DND-41 (cell line): Measurements from ENCODE around the gene TUBA1B.

Experiments
- ATAC-seq: fragments of 200-7000 bp; cut with Tn5 transposase; 3 replicates; pipeline ENCODE4 v1.9.1; 2021; ENCODE audit warnings: low read depth; ENCODE audit not compliant: insufficient read depth
- DNase-seq: peaks from one replicate; pipeline ENCODE4 v3.0.0-alpha.2; 2020
- H2AFZ ChIP-seq: 2 replicates; pipeline ENCODE4 v1.6.0; 2012; ENCODE audit warnings: low read depth, low read length
- H3K27ac ChIP-seq: 2 replicates; pipeline ENCODE4 v1.5.1; 2012; ENCODE audit warnings: low read length, inconsistent platforms
- H3K27me3 ChIP-seq: fragments of 200-600 bp; sonication (generic); 2 replicates; pipeline ENCODE4 v1.6.0; 2012; ENCODE audit warnings: low read length, mild to moderate bottlenecking, inconsistent platforms; ENCODE audit not compliant: insufficient read depth, poor library complexity
- H3K36me3 ChIP-seq: 2 replicates; pipeline ENCODE4 v1.5.1; 2012; ENCODE audit warnings: low read length, inconsistent platforms; ENCODE audit not compliant: insufficient read depth
- H3K4me1 ChIP-seq: 2 replicates; pipeline ENCODE4 v1.5.1; 2012; ENCODE audit warnings: mild to moderate bottlenecking, low read length; ENCODE audit not compliant: insufficient read depth
- H3K4me2 ChIP-seq: 2 replicates; pipeline ENCODE4 v1.6.0; 2012; ENCODE audit warnings: mild to moderate bottlenecking, moderate library complexity, low read length, inconsistent platforms; ENCODE audit not compliant: insufficient read depth
- H3K4me3 ChIP-seq, 2 experiments: fragments of 200-600 bp in 1 of 2; shearing (Covaris generic) in 1 of 2; 2 replicates each; pipeline ENCODE4 v1.5.1; 2012 to 2016; ENCODE audit warnings: inconsistent platforms in 2 of 2, low read length in 2 of 2, mild to moderate bottlenecking in 2 of 2, low read depth in 1 of 2, moderate library complexity in 1 of 2
- H3K79me2 ChIP-seq: 2 replicates; pipeline ENCODE4 v1.6.0; 2012; ENCODE audit warnings: low read length, inconsistent platforms; ENCODE audit not compliant: insufficient read depth
- H3K9ac ChIP-seq: 2 replicates; pipeline ENCODE4 v1.6.0; 2012; ENCODE audit warnings: low read depth, mild to moderate bottlenecking, inconsistent platforms, low read length, moderate library complexity
- H3K9me3 ChIP-seq: 2 replicates; pipeline ENCODE4 v1.5.1; 2012; ENCODE audit warnings: low read length, moderate library complexity, mild to moderate bottlenecking, inconsistent platforms; ENCODE audit not compliant: insufficient read depth, severe bottlenecking
- H4K20me1 ChIP-seq: 2 replicates; pipeline ENCODE4 v1.6.0; 2012; ENCODE audit warnings: low read length; ENCODE audit not compliant: insufficient read depth
- CTCF ChIP-seq: IDR thresholded peaks from 2 replicates; pipeline ENCODE4 v1.5.1; 2012; ENCODE audit warnings: borderline replicate concordance, low read length, moderate library complexity, mild to moderate bottlenecking; ENCODE audit not compliant: poor library complexity, severe bottlenecking; ENCODE audit errors: extremely low read depth
- EZH2 ChIP-seq: IDR thresholded peaks from 3 replicates; pipeline ENCODE4 v1.6.1; 2012; ENCODE audit warnings: borderline replicate concordance, low read depth, mild to moderate bottlenecking, moderate library complexity, low read length, inconsistent platforms; ENCODE audit not compliant: severe bottlenecking

Gene TUBA1B

GRCh38 chr12:49086116-49086515 is 45.1 kb downstream of the TUBA1B start:
- H3K9me3 ChIP-seq: no peaks in the 10 kb centered on the region
- no peaks in the 10 kb centered on the region for H4K20me1 ChIP-seq
- no peak for ATAC-seq
- H3K4me1 ChIP-seq: peaks cover 34% of the 10 kb centered on the region
- no peak overlapping the region for H3K4me3 ChIP-seq
- no peak overlapping the region for H2AFZ ChIP-seq
- H3K9ac ChIP-seq: no peak overlapping the region
- no peak for DNase-seq
- no peak overlapping the region for H3K4me2 ChIP-seq
- H3K79me2 ChIP-seq: no peaks in the 10 kb centered on the region
- TF ChIP-seq CTCF (no peak), EZH2 (no peak)
- H3K27me3 ChIP-seq: peaks cover 28% of the 10 kb centered on the region
- H3K27ac ChIP-seq: no peak overlapping the region
- H3K36me3 ChIP-seq: no peaks in the 10 kb centered on the region

GRCh38 chr12:49084438-49084837 is 46.8 kb downstream of the TUBA1B start:
- H3K4me2 ChIP-seq: no peak overlapping the region
- H2AFZ ChIP-seq: no peak overlapping the region
- H3K9me3 ChIP-seq: no peaks in the 10 kb centered on the region
- no peak for ATAC-seq
- H4K20me1 ChIP-seq: no peaks in the 10 kb centered on the region
- H3K36me3 ChIP-seq: no peaks in the 10 kb centered on the region
- peaks cover 22% of the 10 kb centered on the region for H3K4me1 ChIP-seq
- H3K9ac ChIP-seq: no peak overlapping the region
- no peak for TF ChIP-seq EZH2
- TF ChIP-seq CTCF: no peak
- DNase-seq: no peak
- peaks cover 15% of the 10 kb centered on the region for H3K27me3 ChIP-seq
- no peaks in the 10 kb centered on the region for H3K79me2 ChIP-seq
- H3K27ac ChIP-seq: no peak overlapping the region
- H3K4me3 ChIP-seq: no peak overlapping the region

- Histone ChIP-seq H3K9ac (no peak overlapping the region), H3K9me3 (no peaks in the 10 kb centered on the region), H3K4me2 (no peak overlapping the region), H3K36me3 (no peaks in the 10 kb centered on the region), H2AFZ (no peak overlapping the region), H3K27ac (no peak overlapping the region), H3K79me2 (no peaks in the 10 kb centered on the region), H3K27me3 (peaks cover 4% of the 10 kb centered on the region), H3K4me3 (no peak overlapping the region), H4K20me1 (no peaks in the 10 kb centered on the region), H3K4me1 (no peaks in the 10 kb centered on the region)
- DNase-seq (no peak), ATAC-seq (no peak)
- no peak for TF ChIP-seq CTCF
- TF ChIP-seq EZH2: no peak
Measured at GRCh38 chr12:49079793-49080192, 51.4 kb downstream of the TUBA1B start.
